ENCODE measurements around the gene ZNF555.

ZNF555 gene

GRCh38 chr19:2802826-2803225 is 38.4 kb upstream of the ZNF555 start:
- no peak for DNase-seq (ENCODE audit: low read depth in 1 of 2, low spot score in 1 of 2)
- in situ Hi-C loops (cut with HindIII; ENCODE audit: low pct_unique_long_range_greater_than_20kb, low sequenced_read_pairs) = no loop called here
- no peak for TF ChIP-seq JUND (IDR thresholded peaks at IDR 0.05; ENCODE audit: low read depth)

GRCh38 chr19:2803486-2804155 is 37.7 kb upstream of the ZNF555 start:
- in situ Hi-C loops (cut with HindIII; ENCODE audit: low pct_unique_long_range_greater_than_20kb, low sequenced_read_pairs) = no loop called here

GRCh38 chr19:2804156-2805004 is 36.9 kb upstream of the ZNF555 start:
- in situ Hi-C loops (cut with HindIII; ENCODE audit: low pct_unique_long_range_greater_than_20kb, low sequenced_read_pairs) = no loop called here
- no peak for TF ChIP-seq JUND (IDR thresholded peaks at IDR 0.05; ENCODE audit: low read depth)

More at GRCh38 chr19:2803486-2804155, 37.7 kb upstream of the ZNF555 start:
- TF ChIP-seq JUND (IDR thresholded peaks at IDR 0.05; ENCODE audit: low read depth) = no peak
- no peak for DNase-seq (ENCODE audit: low read depth in 1 of 2, low spot score in 1 of 2)

GRCh38 chr19:2805261-2805900 is 35.9 kb upstream of the ZNF555 start:
- TF ChIP-seq JUND (IDR thresholded peaks at IDR 0.05; ENCODE audit: low read depth) = no peak
- DNase-seq (ENCODE audit: low read depth in 1 of 2, low spot score in 1 of 2) = no peak
- in situ Hi-C loops (cut with HindIII; ENCODE audit: low pct_unique_long_range_greater_than_20kb, low sequenced_read_pairs) = no loop called here

More at GRCh38 chr19:2804156-2805004, 36.9 kb upstream of the ZNF555 start:
- no peak for DNase-seq (ENCODE audit: low read depth in 1 of 2, low spot score in 1 of 2)

GRCh38 chr19:2805991-2806649 is 35.2 kb upstream of the ZNF555 start:
- no peak for DNase-seq (ENCODE audit: low read depth in 1 of 2, low spot score in 1 of 2)
- in situ Hi-C loops (cut with HindIII; ENCODE audit: low pct_unique_long_range_greater_than_20kb, low sequenced_read_pairs) = no loop called here
- no peak for TF ChIP-seq JUND (IDR thresholded peaks at IDR 0.05; ENCODE audit: low read depth)

- DNase-seq (ENCODE audit: low read depth in 1 of 2, low spot score in 1 of 2) = no peak
- in situ Hi-C loops (cut with HindIII; ENCODE audit: low pct_unique_long_range_greater_than_20kb, low sequenced_read_pairs) = no loop called here
- TF ChIP-seq JUND (IDR thresholded peaks at IDR 0.05; ENCODE audit: low read depth) = no peak
Measured at GRCh38 chr19:2806736-2807378, 34.4 kb upstream of the ZNF555 start.

DNA sequence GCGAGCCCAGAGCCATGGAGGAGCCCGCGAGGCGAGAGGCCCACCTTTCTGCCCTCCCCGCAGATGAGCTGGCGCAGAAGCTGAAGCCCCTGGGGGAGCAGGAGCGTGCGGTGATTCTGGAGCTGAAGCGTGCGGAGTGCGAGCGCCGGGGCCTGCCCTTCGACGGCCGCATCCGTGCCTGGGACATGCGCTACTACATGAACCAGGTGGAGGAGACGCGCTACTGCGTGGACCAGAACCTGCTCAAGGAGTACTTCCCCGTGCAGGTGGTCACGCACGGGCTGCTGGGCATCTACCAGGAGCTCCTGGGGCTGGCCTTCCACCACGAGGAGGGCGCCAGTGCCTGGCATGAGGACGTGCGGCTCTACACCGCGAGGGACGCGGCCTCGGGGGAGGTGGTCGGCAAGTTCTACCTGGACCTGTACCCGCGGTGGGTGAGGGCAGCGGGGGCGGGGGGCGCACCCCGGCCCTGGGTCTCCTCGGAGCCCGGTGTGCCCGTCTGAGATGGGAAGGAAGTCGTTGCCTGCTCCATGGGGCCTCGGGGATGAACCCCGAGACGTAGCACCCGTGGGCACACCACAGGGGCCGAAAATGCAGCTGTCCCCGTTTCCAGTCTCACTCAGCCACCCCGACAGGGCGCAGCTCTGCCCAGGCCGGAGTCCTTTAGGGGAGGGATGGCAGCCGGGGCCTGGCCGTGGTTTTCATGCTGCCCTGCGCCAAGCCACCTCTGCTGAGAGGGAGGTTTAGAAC is 33.7 kb upstream of the ZNF555 start:
- in situ Hi-C loops (cut with HindIII; ENCODE audit: low pct_unique_long_range_greater_than_20kb, low sequenced_read_pairs) = no loop called here
- no peak for DNase-seq (ENCODE audit: low read depth in 1 of 2, low spot score in 1 of 2)
- TF ChIP-seq JUND (IDR thresholded peaks at IDR 0.05; ENCODE audit: low read depth) = no peak

- TF ChIP-seq JUND (IDR thresholded peaks at IDR 0.05; ENCODE audit: low read depth) = no peak
- in situ Hi-C loops (cut with HindIII; ENCODE audit: low pct_unique_long_range_greater_than_20kb, low sequenced_read_pairs) = no loop called here
- DNase-seq (ENCODE audit: low read depth in 1 of 2, low spot score in 1 of 2) = no peak
Measured at GRCh38 chr19:2808129-2808941, 32.9 kb upstream of the ZNF555 start.

DNA sequence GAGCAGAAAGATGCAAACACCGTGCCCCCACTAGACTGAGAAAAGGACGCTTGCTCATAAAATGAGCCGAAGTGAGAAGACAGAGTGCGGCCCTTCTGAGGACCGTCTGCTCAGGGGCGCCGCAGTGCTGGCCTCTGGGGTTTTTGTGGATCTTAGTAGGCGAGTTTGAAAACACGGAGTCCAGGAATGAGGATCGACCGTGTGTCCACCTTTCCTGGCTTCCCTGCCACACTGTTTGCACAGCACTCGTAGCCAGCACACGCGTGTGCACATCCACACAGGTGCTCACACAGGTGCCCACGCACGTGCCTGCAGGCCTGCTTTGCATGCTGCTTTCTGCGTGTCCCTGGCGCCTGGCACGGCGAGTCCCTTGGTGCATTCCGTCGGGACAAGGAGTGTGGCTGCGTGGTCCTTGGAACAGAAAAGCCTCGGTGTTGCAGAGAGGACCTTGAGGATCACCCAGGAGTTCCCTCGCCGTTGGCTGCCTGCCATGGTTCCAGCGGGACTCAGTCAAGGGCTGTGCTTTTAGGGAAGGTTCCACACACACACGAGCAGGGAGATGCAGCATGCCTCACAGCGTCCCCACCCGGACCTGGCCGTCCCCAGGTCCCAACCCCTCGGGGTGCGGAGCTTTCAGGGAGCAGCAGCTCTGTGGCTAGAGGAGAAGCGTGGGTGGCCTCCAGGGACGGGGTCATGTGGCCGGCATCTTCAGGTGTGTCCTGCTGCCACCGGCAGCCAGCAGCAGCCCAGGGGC is 31.7 kb upstream of the ZNF555 start:
- in situ Hi-C loops (cut with HindIII; ENCODE audit: low pct_unique_long_range_greater_than_20kb, low sequenced_read_pairs) = no loop called here
- TF ChIP-seq JUND (IDR thresholded peaks at IDR 0.05; ENCODE audit: low read depth) = no peak
- no peak for DNase-seq (ENCODE audit: low read depth in 1 of 2, low spot score in 1 of 2)
